GM19099 (cell line): Measurements from ENCODE around the gene C9orf50.
A peak's percentile ranks its signal among the peaks of the same experiment; 100 is the strongest.

Experiments
- POLR2A ChIP-seq: IDR thresholded peaks from 3 replicates; pipeline ENCODE4 v1.6.1; 2011; ENCODE audit warnings: low read depth; ENCODE audit not compliant: insufficient read length; ENCODE audit errors: extremely low read depth

C9orf50 gene

GRCh38 chr9:129610473-129611306, 10.2 kb downstream of the C9orf50 start:
- no peak for TF ChIP-seq POLR2A

GRCh38 chr9:129610213-129610472, 10.8 kb downstream of the C9orf50 start:
- TF ChIP-seq POLR2A: no peak

- TF ChIP-seq POLR2A: peak; percentile 14
Measured at GRCh38 chr9:129609486-129610212, 11.3 kb downstream of the C9orf50 start.

DNA sequence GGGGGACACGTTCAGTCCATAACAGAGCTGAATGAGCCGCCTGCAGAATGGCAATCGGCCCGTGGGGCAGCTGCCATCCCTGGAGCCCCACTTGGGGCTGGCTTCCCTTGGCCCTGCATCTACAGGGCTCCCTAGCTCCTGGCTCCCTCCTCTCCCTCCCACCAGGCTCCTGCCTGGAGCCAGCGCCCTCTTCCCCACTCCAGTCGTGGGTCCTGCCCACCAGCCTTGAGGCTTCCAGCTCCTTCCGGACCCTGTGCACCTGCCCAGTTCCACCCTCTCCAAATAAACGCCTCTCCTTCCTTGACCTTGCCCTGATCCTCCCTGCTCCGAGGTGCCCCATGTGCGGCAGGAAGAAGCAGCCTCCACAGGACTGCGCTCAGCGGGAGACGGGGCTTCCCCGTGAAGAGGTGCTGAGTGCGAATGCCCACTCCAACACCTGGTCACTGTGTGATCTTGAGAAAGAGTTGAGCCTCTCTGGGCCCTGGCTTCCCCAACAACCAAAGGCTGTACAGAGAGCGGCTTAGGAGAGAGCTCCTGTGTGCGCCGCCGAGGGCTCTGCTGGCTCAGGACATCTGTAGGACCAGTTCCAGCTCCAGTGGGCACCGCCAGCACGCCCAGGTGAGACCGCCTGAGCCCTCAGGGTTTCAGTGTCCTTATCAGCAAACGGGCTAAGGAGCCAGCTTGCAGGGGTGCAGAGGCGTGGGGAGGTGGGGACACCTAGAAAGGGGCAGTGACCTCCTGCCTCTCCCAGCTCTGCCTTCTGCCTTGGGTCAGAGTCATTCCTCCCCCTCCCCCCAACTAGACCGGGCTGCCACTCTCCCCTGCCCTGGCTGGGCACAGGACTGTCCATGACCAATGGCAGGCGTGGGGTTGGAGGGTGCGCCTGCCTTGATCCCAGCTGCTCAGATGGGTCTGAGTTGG, 12.1 kb downstream of the C9orf50 start:
- no peak for TF ChIP-seq POLR2A

GRCh38 chr9:129607027-129607387, 13.9 kb downstream of the C9orf50 start:
- no peak for TF ChIP-seq POLR2A

DNA sequence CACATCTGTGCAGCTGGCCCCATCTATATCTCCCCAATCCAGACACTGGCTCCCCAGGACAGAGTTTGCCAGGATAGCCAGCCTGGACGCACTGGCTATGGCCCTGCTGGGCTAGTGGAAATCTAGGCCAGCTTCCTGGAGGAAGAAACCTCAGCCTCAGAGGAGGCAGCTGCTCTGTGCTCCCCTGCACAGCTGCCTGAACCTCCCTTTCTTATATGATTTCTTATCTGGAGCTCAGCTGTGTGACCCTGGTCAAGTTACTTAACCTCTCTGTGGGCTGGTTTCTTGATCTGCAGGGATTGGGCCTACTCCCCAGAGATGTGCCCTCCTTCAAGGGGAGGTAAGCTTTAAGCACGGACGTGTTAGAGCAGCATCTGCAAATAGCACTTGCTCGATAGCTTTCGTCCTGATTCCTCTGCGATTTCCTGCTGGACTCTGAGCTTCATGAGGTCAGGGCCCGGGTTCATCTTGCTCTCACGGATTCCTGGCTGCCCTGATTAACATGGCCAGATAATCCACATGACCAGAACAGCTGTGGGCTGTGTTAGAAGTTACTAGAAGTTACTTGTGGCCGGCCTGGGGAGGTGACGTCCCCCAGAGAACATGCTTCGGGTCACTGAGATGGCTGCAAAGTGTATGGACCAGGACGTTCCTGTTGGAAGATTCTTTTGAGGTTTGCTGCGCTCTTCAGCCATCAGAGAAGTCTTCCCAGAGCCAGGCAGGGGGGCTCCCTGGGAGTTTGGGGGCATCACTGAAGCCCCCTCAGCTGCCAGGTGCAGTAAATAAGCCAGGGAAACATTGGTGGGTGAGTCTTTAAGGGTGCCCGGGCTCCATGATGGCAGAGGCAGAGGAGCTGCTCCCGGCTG, 14.5 kb downstream of the C9orf50 start:
- TF ChIP-seq POLR2A: no peak

DNA sequence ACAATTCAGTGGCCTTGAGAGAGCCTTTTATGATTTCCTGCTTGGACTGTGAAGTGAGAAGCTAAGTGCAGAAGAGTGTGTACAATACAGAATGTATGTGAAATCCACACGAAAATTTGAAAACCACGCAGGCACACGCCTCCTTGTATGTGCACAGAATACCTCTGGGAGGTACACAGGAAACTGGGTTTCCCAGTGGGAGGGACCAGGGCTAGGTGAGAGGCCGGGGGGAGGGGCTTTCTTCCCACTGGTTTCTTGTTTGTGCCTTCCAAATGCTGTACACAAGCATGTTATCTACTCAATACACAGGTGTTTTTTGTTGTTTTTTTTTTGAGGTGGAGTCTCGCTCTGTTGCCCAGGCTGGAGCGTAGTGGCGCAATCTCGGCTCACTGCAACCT, 16.1 kb downstream of the C9orf50 start:
- TF ChIP-seq POLR2A: no peak

GRCh38 chr9:129604056-129604765, 16.7 kb downstream of the C9orf50 start:
- no peak for TF ChIP-seq POLR2A

- TF ChIP-seq POLR2A: no peak
Measured at GRCh38 chr9:129602598-129603415, 18.1 kb downstream of the C9orf50 start.

- no peak for TF ChIP-seq POLR2A
Measured at GRCh38 chr9:129601082-129601674, 19.7 kb downstream of the C9orf50 start.

DNA sequence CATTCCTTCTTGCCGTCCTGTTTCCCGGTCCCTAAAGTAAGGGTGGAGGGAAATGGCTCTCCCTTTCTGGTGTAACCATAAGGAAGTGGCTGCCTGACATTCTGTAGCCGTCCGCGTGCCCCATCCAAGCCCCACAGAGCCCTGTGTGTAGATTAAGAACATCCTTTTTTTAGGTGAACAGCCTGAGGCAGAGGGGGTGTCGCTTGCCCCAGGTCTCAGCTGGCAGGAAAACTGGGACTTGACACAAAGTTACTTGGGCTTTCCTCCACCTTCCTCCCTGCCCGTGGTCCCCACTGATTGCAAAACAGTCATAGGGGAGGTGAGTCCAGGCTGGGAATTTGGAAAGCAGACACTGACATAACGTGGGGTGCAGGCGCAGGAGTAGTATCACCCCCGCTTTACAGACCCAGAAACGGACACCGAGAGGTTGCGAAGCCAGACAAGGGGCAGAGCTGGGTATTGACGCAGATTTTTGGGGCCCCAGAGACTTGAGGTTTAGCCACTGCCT, 22.8 kb downstream of the C9orf50 start:
- no peak for TF ChIP-seq POLR2A

GRCh38 chr9:129597355-129598088, 23.4 kb downstream of the C9orf50 start:
- TF ChIP-seq POLR2A: no peak
